ENCODE data around the gene PRIMA1. TPM values are rescaled to one million over a fixed set of nuclear protein-coding genes. Genes with fewer than 3 reads are reported as not detected.

PRIMA1 gene
- total and polyA plus RNA-seq, 2 experiments from 2014 or later, result 0.53 to 5.7 TPM

- Histone ChIP-seq H3K27me3 (no peaks in the 10 kb centered on the region), H3K27ac (no peak overlapping the region), H3K4me3 (no peak overlapping the region), H3K9me3 (ENCODE audit: low read depth) (no peaks in the 10 kb centered on the region), H3K36me3 (no peaks in the 10 kb centered on the region), H3K4me1 (ENCODE audit: low read depth) (no peaks in the 10 kb centered on the region)
- TF ChIP-seq, protein P1, sequence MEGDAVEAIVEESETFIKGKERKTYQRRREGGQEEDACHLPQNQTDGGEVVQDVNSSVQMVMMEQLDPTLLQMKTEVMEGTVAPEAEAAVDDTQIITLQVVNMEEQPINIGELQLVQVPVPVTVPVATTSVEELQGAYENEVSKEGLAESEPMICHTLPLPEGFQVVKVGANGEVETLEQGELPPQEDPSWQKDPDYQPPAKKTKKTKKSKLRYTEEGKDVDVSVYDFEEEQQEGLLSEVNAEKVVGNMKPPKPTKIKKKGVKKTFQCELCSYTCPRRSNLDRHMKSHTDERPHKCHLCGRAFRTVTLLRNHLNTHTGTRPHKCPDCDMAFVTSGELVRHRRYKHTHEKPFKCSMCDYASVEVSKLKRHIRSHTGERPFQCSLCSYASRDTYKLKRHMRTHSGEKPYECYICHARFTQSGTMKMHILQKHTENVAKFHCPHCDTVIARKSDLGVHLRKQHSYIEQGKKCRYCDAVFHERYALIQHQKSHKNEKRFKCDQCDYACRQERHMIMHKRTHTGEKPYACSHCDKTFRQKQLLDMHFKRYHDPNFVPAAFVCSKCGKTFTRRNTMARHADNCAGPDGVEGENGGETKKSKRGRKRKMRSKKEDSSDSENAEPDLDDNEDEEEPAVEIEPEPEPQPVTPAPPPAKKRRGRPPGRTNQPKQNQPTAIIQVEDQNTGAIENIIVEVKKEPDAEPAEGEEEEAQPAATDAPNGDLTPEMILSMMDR (IDR thresholded peaks at IDR 0.05; ENCODE audit: low read depth, low read length), result no peak
- DNase-seq (ENCODE audit: low read depth in 1 of 2, low spot score in 1 of 2), result no peak
Measured at GRCh38 chr14:93735206-93735605, 53.1 kb downstream of the PRIMA1 start.

- no peak overlapping the region for H3K27ac ChIP-seq
- no peaks in the 10 kb centered on the region for H3K4me1 ChIP-seq (ENCODE audit: low read depth)
- DNase-seq (ENCODE audit: low read depth in 1 of 2, low spot score in 1 of 2), result peak in 1 of 2 donors; percentile 37
- no peaks in the 10 kb centered on the region for H3K36me3 ChIP-seq
- H3K4me3 ChIP-seq, result no peak overlapping the region
- TF ChIP-seq, protein P1 (IDR thresholded peaks at IDR 0.05; ENCODE audit: low read depth, low read length), result no peak
- no peaks in the 10 kb centered on the region for H3K9me3 ChIP-seq (ENCODE audit: low read depth)
- no peaks in the 10 kb centered on the region for H3K27me3 ChIP-seq
Measured at GRCh38 chr14:93734086-93734822, 54.0 kb downstream of the PRIMA1 start.

GRCh38 chr14:93733631-93734030 lies 54.7 kb downstream of the PRIMA1 start:
- H3K27ac ChIP-seq, result no peak overlapping the region

GRCh38 chr14:93733231-93733630 lies 55.1 kb downstream of the PRIMA1 start:
- Histone ChIP-seq H3K9me3 (ENCODE audit: low read depth) (no peaks in the 10 kb centered on the region), H3K4me1 (ENCODE audit: low read depth) (no peaks in the 10 kb centered on the region), H3K27ac (no peak overlapping the region), H3K27me3 (no peaks in the 10 kb centered on the region), H3K36me3 (no peaks in the 10 kb centered on the region), H3K4me3 (no peak overlapping the region)
- no peak for DNase-seq (ENCODE audit: low read depth in 1 of 2, low spot score in 1 of 2)
- TF ChIP-seq, protein P1 (IDR thresholded peaks at IDR 0.05; ENCODE audit: low read depth, low read length), result no peak

More at GRCh38 chr14:93733631-93734030, 54.7 kb downstream of the PRIMA1 start:
- Histone ChIP-seq H3K4me1 (ENCODE audit: low read depth) (no peaks in the 10 kb centered on the region), H3K4me3 (no peak overlapping the region), H3K9me3 (ENCODE audit: low read depth) (no peaks in the 10 kb centered on the region), H3K36me3 (no peaks in the 10 kb centered on the region), H3K27me3 (no peaks in the 10 kb centered on the region)
- no peak for DNase-seq (ENCODE audit: low read depth in 1 of 2, low spot score in 1 of 2)
- TF ChIP-seq, protein P1 (IDR thresholded peaks at IDR 0.05; ENCODE audit: low read depth, low read length), result no peak

DNA sequence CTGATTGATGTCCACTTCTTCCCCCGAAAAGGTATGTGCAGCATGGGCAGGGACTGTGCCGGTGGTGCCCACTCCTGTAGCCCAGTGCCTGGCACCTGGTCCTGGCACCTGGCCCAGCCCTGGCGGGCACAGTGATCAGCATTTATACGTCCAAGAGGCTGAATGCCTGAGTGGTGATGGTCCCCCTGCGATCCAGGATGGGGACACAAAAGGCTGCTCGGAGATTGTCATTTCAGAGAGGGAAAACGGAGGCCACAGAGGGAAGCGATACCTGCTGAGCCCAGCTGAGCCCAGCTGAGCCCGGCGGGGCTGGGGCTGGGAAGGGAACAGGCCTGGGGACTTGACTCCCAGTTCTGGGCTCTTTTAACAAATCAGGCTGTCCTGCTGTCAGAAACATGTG lies 55.8 kb downstream of the PRIMA1 start:
- TF ChIP-seq, protein P1 (IDR thresholded peaks at IDR 0.05; ENCODE audit: low read depth, low read length), result no peak
- no peak overlapping the region for H3K4me3 ChIP-seq

More for the DNA sequence above, 55.8 kb downstream of the PRIMA1 start:
- Histone ChIP-seq H3K36me3 (no peaks in the 10 kb centered on the region), H3K4me1 (ENCODE audit: low read depth) (no peaks in the 10 kb centered on the region), H3K27ac (no peak overlapping the region), H3K9me3 (ENCODE audit: low read depth) (no peaks in the 10 kb centered on the region), H3K27me3 (no peaks in the 10 kb centered on the region)
- DNase-seq (ENCODE audit: low read depth in 1 of 2, low spot score in 1 of 2), result no peak
